HuH-7 (cell line): Measurements from ENCODE around the gene SPATA9.
"Not testable (repeated sequence)": the region's sequence is repeated elsewhere in the genome, so short reads cannot be mapped to it uniquely, and the experiment has no call there.

Experiments
- DNase-seq: peaks from one replicate; pipeline ENCODE4 v3.0.0; 2011; ENCODE audit warnings: low spot score

Gene SPATA9

DNA sequence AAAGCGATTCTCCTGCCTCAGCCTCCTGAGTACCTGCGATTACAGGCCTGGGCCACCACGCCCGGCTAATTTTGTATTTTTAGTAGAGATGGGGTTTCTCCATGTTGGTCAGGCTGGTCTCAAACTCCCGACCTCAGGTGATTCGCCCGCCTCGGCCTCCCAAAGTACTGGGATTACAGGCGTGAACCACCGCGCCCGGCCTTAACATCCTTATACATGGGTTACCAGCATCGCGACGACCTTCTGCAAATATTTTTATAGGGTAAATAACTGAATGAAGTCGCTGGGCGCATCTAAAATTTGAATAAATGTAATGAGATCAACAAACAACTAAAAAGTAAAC, 36.6 kb downstream of the SPATA9 start:
- DNase-seq: not testable (repeated sequence)

DNA sequence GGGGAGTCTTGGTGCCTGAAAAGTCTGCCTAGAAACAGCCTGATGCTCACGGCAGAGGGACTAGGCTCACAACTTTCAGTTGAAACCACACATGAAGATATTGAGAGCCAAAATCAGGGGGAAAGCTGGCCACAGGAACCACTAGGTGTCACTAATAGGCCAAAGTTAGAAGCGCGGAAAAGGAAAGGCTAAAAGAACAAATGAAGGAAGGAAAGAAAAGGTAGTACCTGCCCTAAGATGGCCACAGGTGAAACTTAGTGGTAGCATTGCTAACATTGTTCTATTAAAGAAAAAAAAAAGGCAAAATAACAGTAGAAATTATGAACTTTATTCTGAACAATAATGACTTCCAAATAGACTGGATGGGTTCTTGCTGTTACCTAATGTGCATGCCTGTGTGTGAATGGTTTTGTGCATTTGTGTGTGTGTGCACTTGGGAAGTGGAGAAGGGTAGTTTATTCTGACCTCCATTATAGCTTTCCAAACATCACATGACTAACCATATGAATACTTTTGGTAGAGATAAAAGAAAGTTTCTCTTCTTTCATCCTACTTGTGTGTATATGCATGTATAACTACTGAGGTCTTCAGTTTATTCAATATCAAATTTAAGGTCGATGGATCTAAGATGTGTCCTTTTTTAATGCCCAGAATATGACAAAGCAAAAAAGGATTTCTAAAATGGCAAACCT, 38.3 kb downstream of the SPATA9 start:
- peak; percentile 38 for DNase-seq

DNA sequence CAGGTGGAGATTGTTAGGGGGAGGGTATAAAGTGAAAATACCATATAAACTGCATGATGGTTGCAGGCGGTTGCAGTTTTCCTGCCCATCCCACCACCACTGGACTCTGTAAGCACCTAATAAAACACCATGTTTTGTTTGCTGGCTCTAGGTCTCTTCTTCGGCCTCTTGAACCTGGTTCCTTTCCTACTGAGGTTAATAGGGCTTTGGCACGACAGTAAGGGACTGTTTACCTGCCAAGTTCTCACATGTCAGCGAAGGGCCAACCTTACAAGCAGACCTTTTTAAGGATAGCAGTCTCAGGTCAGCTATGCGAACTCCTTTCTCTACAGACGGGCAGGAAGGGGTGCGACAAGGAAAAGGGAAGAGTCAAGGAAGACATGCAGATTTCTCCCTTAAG, 39.6 kb downstream of the SPATA9 start:
- DNase-seq: no peak

GRCh38 chr5:95641741-95642220, 41.0 kb downstream of the SPATA9 start:
- DNase-seq: no peak

GRCh38 chr5:95638632-95639031, 44.2 kb downstream of the SPATA9 start:
- DNase-seq: no peak

DNA sequence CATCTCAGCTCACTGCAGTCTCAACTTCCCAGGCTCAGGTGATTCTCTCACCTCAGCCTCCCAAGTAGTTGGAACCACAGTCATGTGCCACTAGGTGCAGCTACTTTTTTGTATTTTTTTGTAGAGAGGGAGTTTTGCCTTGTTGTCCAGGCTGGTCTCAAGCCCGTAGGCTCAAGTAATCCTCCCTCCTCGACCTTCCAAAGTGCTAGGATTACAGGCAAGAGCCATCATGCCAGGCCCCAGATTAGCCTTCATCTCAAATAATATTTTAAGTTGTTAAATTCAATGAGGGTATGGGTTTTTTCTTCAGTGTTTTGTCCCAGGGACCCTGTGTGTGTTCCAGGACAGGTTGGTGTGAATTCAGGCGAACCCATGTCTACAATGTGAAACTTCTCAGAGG, 48.7 kb downstream of the SPATA9 start:
- DNase-seq: no peak

DNA sequence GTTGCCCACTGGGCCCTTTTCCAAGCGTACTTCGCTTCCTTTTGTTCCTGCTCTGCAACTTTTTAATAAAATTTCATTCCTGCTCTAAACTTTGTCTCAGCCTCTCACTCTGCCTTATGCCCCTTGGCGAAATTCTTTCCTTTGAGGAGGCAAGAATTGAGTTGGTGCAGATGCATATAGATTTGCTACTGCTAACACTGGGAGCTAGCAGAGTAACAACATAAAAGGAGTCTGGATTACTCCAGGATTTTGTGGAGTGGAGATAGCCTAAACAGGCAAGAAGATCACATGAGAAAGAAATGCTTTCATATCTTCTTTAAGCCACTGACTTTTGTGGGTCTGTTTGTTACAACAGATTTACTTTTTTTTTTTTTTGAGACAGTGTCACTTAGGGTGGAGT, 49.1 kb downstream of the SPATA9 start:
- DNase-seq: no peak

DNA sequence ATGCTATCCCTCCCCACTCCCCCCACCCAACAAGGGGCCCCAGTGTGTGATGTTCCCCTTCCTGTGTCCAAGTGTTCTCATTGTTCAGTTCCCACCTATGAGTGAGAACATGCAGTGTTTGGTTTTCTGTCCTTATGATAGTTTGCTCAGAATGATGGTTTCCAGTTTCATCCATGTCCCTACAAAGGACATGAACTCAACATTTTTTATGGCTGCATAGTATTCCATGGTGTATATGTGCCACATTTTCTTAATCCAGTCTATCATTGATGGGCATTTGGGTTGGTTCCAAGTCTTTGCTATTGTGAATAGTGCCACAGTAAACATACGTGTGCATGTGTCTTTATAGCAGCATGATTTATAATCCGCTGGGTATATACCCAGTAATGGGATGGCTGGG, 49.8 kb downstream of the SPATA9 start:
- DNase-seq: not testable (repeated sequence)

GRCh38 chr5:95631991-95632675, 50.7 kb downstream of the SPATA9 start:
- no peak for DNase-seq

GRCh38 chr5:95631255-95631958, 51.4 kb downstream of the SPATA9 start:
- DNase-seq: no peak

DNA sequence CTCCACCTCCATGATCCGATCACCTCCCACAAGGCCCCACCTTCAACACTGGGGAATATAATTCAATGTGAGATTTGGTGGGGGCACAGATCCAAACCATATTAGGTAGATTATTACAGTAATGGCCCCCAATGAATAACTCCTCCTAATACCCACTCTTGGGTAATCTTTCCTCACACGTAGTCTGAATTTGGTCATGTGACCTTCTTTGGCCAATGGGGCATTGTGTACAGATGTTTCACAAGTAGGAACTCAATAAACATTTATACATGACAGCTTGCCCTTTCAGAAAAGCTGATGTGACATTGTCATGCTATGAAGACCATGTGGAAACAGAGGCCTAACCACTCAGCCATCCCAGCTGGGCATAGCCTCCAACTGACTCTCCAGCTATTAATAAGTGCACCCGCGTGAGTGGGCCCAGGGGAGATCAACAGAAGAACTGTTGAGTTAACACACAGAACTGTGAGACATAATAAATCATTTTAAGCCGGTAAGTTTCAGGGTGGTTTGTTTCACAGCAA, 52.3 kb downstream of the SPATA9 start:
- no peak for DNase-seq

DNA sequence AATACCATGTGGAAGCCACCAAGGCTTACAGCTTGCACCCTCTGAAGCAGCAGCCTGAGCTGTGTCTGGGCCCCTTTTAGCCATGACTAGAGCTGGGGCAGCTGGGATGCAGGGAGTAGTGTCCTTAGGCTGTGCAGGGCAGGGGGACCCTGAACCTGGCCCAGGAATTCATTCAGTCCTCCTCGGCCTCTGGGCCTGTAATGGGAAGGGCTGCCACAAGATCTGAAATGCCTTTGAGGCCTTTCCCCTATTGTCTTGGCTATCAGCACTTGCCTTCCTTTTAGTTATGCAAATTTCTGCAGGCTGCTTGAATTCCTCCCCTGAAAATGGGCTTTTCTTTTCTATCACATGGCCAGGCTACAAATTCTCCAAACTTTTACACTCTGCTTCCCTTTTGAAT, 53.9 kb downstream of the SPATA9 start:
- no peak for DNase-seq

- no peak for DNase-seq
Observed at GRCh38 chr5:95627971-95628810, 54.6 kb downstream of the SPATA9 start.

- no peak for DNase-seq
Observed at GRCh38 chr5:95626701-95627100, 56.1 kb downstream of the SPATA9 start.

- DNase-seq: no peak
Observed at GRCh38 chr5:95624368-95624767, 58.4 kb downstream of the SPATA9 start.

GRCh38 chr5:95623706-95624105, 59.1 kb downstream of the SPATA9 start:
- DNase-seq: no peak

- DNase-seq: no peak
Observed at GRCh38 chr5:95621839-95622629, 60.8 kb downstream of the SPATA9 start.

DNA sequence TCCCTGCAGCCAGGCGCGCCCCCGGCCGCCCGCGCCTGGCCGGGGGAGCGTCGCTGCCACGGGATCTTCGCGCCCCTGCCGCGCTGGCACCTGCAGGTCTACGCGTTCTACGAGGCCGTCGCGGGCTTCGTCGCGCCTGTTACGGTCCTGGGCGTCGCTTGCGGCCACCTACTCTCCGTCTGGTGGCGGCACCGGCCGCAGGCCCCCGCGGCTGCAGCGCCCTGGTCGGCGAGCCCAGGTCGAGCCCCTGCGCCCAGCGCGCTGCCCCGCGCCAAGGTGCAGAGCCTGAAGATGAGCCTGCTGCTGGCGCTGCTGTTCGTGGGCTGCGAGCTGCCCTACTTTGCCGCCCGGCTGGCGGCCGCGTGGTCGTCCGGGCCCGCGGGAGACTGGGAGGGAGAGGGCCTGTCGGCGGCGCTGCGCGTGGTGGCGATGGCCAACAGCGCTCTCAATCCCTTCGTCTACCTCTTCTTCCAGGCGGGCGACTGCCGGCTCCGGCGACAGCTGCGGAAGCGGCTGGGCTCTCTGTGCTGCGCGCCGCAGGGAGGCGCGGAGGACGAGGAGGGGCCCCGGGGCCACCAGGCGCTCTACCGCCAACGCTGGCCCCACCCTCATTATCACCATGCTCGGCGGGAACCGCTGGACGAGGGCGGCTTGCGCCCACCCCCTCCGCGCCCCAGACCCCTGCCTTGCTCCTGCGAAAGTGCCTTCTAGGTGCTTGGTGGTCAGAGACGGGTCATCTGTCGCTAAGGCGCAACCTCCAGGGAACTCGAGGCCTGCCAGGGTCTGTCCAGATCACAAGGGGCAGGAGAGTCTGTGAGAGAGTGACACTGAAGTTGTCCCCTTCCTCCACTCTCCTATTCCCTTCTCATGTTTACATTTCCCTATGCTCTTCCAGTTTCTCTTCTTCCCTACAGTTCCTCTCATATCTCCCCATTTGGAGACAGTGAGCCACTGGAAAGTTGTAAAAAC, 61.6 kb downstream of the SPATA9 start:
- peak; percentile 41 for DNase-seq

- peak; percentile 50 for DNase-seq
Observed at GRCh38 chr5:95620030-95620869, 62.5 kb downstream of the SPATA9 start, which contains the start of gene GPR150. GPR150 (plus strand) TSS chr5:95620087; CDS start chr5:95620276, 189 bp downstream.
